Measurements from ENCODE around the gene GNG13. TPM values are rescaled to one million over a fixed set of nuclear protein-coding genes. Genes with fewer than 3 reads are reported as not detected.

GNG13 gene
- total RNA-seq, 1 donor: not detected

DNA sequence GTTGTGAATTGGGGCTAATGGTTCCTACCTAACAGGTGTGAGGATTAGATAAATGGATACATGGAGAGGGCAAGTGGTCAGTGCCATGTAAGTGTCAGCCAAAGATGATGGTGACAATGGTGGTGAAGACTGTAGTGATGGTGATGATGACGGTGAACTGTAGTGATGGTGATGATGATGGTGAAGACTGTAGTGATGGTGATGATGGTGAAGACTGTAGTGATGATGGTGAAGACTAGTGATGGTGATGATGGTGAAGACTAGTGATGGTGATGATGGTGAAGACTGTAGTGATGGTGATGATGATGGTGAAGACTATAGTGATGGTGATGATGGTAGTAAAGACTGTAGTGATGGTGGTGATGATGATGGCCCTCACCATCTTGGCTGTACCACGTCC lies 18.1 kb upstream of the GNG13 start:
- no peak for TF ChIP-seq CTCF (IDR thresholded peaks at IDR 0.05; ENCODE audit: insufficient read depth, low read length)
- DNase-seq (ENCODE audit: low read depth): no peak
- H3K4me3 ChIP-seq (ENCODE audit: low read depth, low read length): no peak overlapping the region

- DNase-seq (ENCODE audit: low read depth): no peak
- H3K4me3 ChIP-seq (ENCODE audit: low read depth, low read length): no peak overlapping the region
- TF ChIP-seq CTCF (IDR thresholded peaks at IDR 0.05; ENCODE audit: insufficient read depth, low read length): no peak
These were observed 17.6 kb upstream of the GNG13 start for GRCh38 chr16:818132-818531.

GRCh38 chr16:817001-817906 lies 16.7 kb upstream of the GNG13 start:
- no peak for TF ChIP-seq CTCF (IDR thresholded peaks at IDR 0.05; ENCODE audit: insufficient read depth, low read length)
- no peak for DNase-seq (ENCODE audit: low read depth)
- H3K4me3 ChIP-seq (ENCODE audit: low read depth, low read length): no peak overlapping the region

DNA sequence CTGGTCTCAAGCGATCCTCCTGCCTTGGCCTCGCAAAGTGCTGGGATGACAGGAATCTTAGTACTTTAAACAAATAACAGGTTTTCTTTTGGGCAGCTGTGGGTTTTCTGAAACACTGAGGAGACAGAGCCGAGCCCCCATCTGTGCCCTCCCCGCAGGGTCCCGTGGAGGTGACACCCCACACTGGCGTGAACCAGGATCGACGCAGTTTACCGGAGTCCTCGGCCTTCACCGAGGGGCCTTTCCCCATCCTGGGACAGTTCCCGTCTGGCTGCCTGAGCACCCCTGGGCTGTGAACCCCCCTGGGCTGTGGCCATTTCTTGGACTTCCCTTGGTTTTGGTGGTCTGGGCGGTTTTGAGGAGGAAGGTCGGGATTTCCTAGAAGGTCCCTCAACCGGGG lies 15.3 kb upstream of the GNG13 start:
- H3K4me3 ChIP-seq (ENCODE audit: low read depth, low read length): no peak overlapping the region
- DNase-seq (ENCODE audit: low read depth): no peak
- no peak for TF ChIP-seq CTCF (IDR thresholded peaks at IDR 0.05; ENCODE audit: insufficient read depth, low read length)

DNA sequence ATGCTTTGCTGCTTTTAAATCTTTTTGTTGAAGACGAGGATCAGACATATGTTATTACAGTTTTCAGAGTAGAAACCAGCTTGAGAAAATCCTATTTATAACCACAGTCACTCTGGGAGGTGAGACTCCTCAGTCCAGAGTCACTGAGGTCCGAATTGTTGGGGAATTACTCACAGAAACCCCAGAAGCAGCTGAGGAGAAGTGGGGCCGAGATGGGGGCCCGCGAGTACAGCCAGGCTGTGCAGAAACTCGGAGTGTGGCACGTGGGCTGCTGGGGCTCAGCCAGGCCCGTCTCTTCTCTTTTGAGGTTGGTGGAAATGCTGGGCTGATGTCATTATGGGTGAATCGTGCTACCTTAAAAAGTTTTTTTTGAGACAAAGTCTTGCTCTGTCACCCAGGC lies 14.4 kb upstream of the GNG13 start:
- H3K4me3 ChIP-seq (ENCODE audit: low read depth, low read length): no peak overlapping the region
- peak; percentile 17 for DNase-seq (ENCODE audit: low read depth)
- no peak for TF ChIP-seq CTCF (IDR thresholded peaks at IDR 0.05; ENCODE audit: insufficient read depth, low read length)

DNA sequence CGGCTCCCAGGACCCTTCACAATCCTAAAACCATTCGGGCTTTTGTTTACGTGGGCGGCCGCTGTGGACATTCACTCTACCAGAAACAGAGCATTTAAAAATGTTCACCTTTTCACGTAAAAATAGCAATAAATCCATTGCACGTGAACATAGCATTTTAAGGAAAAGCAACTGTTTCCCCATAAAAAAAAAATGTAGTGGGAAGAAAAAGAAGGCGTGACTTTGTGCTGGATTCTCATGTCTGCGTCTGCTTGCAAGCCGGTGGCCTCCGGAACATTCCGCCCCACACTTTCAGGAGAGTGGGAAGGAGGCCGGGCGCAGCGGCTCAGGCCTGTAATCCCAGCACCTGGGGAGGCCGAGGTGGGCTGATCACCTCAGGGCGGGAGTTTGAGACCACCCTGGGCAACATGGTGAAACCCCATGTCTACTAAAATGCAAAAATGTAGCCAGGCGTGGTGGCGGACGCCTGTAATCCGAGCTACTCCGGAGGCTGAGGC lies 13.4 kb upstream of the GNG13 start:
- no peak overlapping the region for H3K4me3 ChIP-seq (ENCODE audit: low read depth, low read length)

More for the DNA sequence above, 13.4 kb upstream of the GNG13 start:
- no peak for DNase-seq (ENCODE audit: low read depth)
- TF ChIP-seq CTCF (IDR thresholded peaks at IDR 0.05; ENCODE audit: insufficient read depth, low read length): no peak

Measured in fibroblast of the aortic adventitia (primary cell).